Stomach smooth muscle (tissue), 2 donors: ENCODE data around the gene RBM33.
"Not testable (repeated sequence)": the region's sequence is repeated elsewhere in the genome, so short reads cannot be mapped to it uniquely, and the experiment has no call there.

Experiments used
- H3K27ac ChIP-seq: one replicate; pipeline ENCODE4 v1.7.0; 2013; ENCODE audit warnings: mild to moderate bottlenecking, low read length, inconsistent platforms
- H3K27me3 ChIP-seq, 2 donors: one replicate each; pipeline ENCODE4 v1.7.0; 2013; ENCODE audit warnings: low read length in 2 of 2; ENCODE audit not compliant: insufficient read depth in 2 of 2, control insufficient read depth in 1 of 2
- H3K36me3 ChIP-seq, 2 donors: one replicate each; pipeline ENCODE4 v1.7.0; 2013; ENCODE audit warnings: low read length in 2 of 2; ENCODE audit not compliant: control insufficient read depth in 2 of 2, insufficient read depth in 2 of 2
- H3K4me1 ChIP-seq: one replicate; pipeline ENCODE4 v1.7.0; 2013; ENCODE audit warnings: low read length; ENCODE audit not compliant: control insufficient read depth, insufficient read depth
- H3K4me3 ChIP-seq, 2 donors: one replicate each; pipeline ENCODE4 v1.7.0; 2013; ENCODE audit warnings: low read length in 2 of 2
- H3K9ac ChIP-seq, 2 donors: one replicate each; pipeline ENCODE4 v1.7.0; 2013; ENCODE audit warnings: low read length in 2 of 2, mild to moderate bottlenecking in 1 of 2
- H3K9me3 ChIP-seq, 2 donors: one replicate each; pipeline ENCODE4 v1.7.0; 2013; ENCODE audit warnings: low read length in 2 of 2; ENCODE audit not compliant: control insufficient read depth in 2 of 2
- donor health status: healthy.
- donor health status: Pancreatic carcinoma.

The RBM33 gene

GRCh38 chr7:155610633-155611193, 33.7 kb upstream of the RBM33 start:
- peaks cover 0 to 2% of the 10 kb centered on the region in 2 donors for H3K27me3 ChIP-seq
- H3K4me3 ChIP-seq = no peak overlapping the region
- no peaks in the 10 kb centered on the region for H3K4me1 ChIP-seq
- H3K36me3 ChIP-seq = no peaks in the 10 kb centered on the region
- H3K9ac ChIP-seq = no peak overlapping the region
- no peak overlapping the region for H3K27ac ChIP-seq
- H3K9me3 ChIP-seq = no peaks in the 10 kb centered on the region

GRCh38 chr7:155611808-155612447, 32.5 kb upstream of the RBM33 start:
- Histone ChIP-seq H3K4me3 (no peak overlapping the region), H3K36me3 (no peaks in the 10 kb centered on the region), H3K4me1 (no peaks in the 10 kb centered on the region), H3K9ac (no peak overlapping the region), H3K27me3 (peaks cover 0 to 2% of the 10 kb centered on the region in 2 donors), H3K9me3 (no peaks in the 10 kb centered on the region), H3K27ac (no peak overlapping the region)

- H3K27me3 ChIP-seq = peaks cover 0 to 2% of the 10 kb centered on the region in 2 donors
- H3K36me3 ChIP-seq = no peaks in the 10 kb centered on the region
- H3K4me3 ChIP-seq = no peak overlapping the region
- H3K27ac ChIP-seq = no peak overlapping the region
- no peaks in the 10 kb centered on the region for H3K9me3 ChIP-seq
- H3K4me1 ChIP-seq = no peaks in the 10 kb centered on the region
- no peak overlapping the region for H3K9ac ChIP-seq
These were observed 31.8 kb upstream of the RBM33 start for GRCh38 chr7:155612658-155613057.

- H3K27ac ChIP-seq, H3K9me3 ChIP-seq, H3K4me3 ChIP-seq, H3K4me1 ChIP-seq, H3K9ac ChIP-seq, H3K27me3 ChIP-seq, H3K36me3 ChIP-seq: not testable (repeated sequence)
These were observed 29.4 kb upstream of the RBM33 start for GRCh38 chr7:155615085-155615484.

- Histone ChIP-seq H3K9me3 (no peaks in the 10 kb centered on the region), H3K4me3 (no peak overlapping the region), H3K4me1 (no peaks in the 10 kb centered on the region), H3K27ac (no peak overlapping the region), H3K27me3 (peaks cover 0 to 2% of the 10 kb centered on the region in 2 donors), H3K9ac (no peak overlapping the region), H3K36me3 (no peaks in the 10 kb centered on the region)
These were observed 25.5 kb upstream of the RBM33 start for GRCh38 chr7:155618708-155619633.

GRCh38 chr7:155619634-155620271, 24.7 kb upstream of the RBM33 start:
- Histone ChIP-seq H3K4me3 (no peak overlapping the region), H3K9me3 (no peaks in the 10 kb centered on the region), H3K27ac (no peak overlapping the region), H3K4me1 (no peaks in the 10 kb centered on the region), H3K9ac (no peak overlapping the region), H3K36me3 (no peaks in the 10 kb centered on the region), H3K27me3 (peaks cover 0 to 2% of the 10 kb centered on the region in 2 donors)

- no peaks in the 10 kb centered on the region for H3K4me1 ChIP-seq
- H3K4me3 ChIP-seq = no peak overlapping the region
- H3K27me3 ChIP-seq = peaks cover 0 to 2% of the 10 kb centered on the region in 2 donors
- no peaks in the 10 kb centered on the region for H3K36me3 ChIP-seq
- peaks cover 0 to 5% of the 10 kb centered on the region in 2 donors for H3K9me3 ChIP-seq
- no peak overlapping the region for H3K27ac ChIP-seq
- H3K9ac ChIP-seq = no peak overlapping the region
These were observed 24.0 kb upstream of the RBM33 start for GRCh38 chr7:155620497-155620896.

GRCh38 chr7:155621418-155621980, 23.0 kb upstream of the RBM33 start:
- Histone ChIP-seq H3K9ac (no peak overlapping the region), H3K9me3 (peaks cover 0 to 6% of the 10 kb centered on the region in 2 donors), H3K27me3 (peaks cover 0 to 2% of the 10 kb centered on the region in 2 donors), H3K4me3 (no peak overlapping the region), H3K27ac (no peak overlapping the region), H3K36me3 (no peaks in the 10 kb centered on the region), H3K4me1 (no peaks in the 10 kb centered on the region)

GRCh38 chr7:155624412-155624811, 20.0 kb upstream of the RBM33 start:
- H3K4me1 ChIP-seq = no peaks in the 10 kb centered on the region
- no peak overlapping the region for H3K27ac ChIP-seq
- no peaks in the 10 kb centered on the region for H3K36me3 ChIP-seq
- no peak overlapping the region for H3K4me3 ChIP-seq
- no peak overlapping the region for H3K9ac ChIP-seq
- H3K9me3 ChIP-seq = peaks cover 0 to 8% of the 10 kb centered on the region in 2 donors
- peaks cover 0 to 2% of the 10 kb centered on the region in 2 donors for H3K27me3 ChIP-seq

GRCh38 chr7:155625557-155625956, 18.9 kb upstream of the RBM33 start:
- no peaks in the 10 kb centered on the region for H3K4me1 ChIP-seq
- H3K36me3 ChIP-seq = no peaks in the 10 kb centered on the region
- peaks cover 0 to 9% of the 10 kb centered on the region in 2 donors for H3K9me3 ChIP-seq
- no peak overlapping the region for H3K4me3 ChIP-seq
- no peak overlapping the region for H3K9ac ChIP-seq
- H3K27ac ChIP-seq = no peak overlapping the region
- peaks cover 0 to 2% of the 10 kb centered on the region in 2 donors for H3K27me3 ChIP-seq
